ENCODE measurements around the gene ALK. TPM values are rescaled to one million over a fixed set of nuclear protein-coding genes. Genes with fewer than 3 reads are reported as not detected.

Gene ALK
- total and polyA plus RNA-seq, 2 experiments from 2014 or later = 0.35 TPM; not detected in 1

DNA sequence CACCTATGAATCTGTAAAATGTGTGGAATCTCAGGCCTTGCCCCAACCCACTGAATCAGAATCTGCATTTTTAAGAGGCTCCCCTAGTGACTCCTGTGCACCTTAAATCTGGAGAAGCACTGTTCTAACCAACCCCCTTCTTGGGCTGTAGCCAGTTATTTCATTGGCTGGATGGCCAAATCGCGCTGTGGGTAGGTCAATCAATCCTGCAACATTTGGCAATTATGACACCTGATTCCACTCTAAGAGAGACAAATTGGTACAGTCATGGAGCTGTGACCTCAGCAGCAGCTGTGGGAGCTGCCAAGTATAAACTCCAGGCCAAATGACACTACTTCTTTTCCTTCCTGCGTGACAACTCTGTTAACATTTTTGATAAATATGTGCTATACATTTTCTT, 597.4 kb downstream of the ALK start:
- Histone ChIP-seq H2AFZ (no peak overlapping the region), H3K27me3 (ENCODE audit: insufficient read depth) (no peaks in the 10 kb centered on the region), H3K4me3 (no peak overlapping the region), H3K9me2 (ENCODE audit: insufficient read depth) (peaks cover 9% of the 10 kb centered on the region; the same call in 1 of the 2 replicates), H3K27ac (ENCODE audit: low read depth) (no peak overlapping the region), H3K36me3 (ENCODE audit: insufficient read depth) (no peaks in the 10 kb centered on the region), H4K20me1 (replicated peaks; ENCODE audit: insufficient read depth) (no peaks in the 10 kb centered on the region), H3F3A (replicated peaks; ENCODE audit: low read depth) (no peaks in the 10 kb centered on the region), H3K79me2 (replicated peaks; ENCODE audit: insufficient read depth) (no peaks in the 10 kb centered on the region), H3K4me2 (no peak overlapping the region), H3K4me1 (ENCODE audit: insufficient read depth) (no peaks in the 10 kb centered on the region)
- Mint-ChIP-seq H3K4me1 (no peaks in the 10 kb centered on the region), H3K36me3 (ENCODE audit: low read depth) (no peaks in the 10 kb centered on the region), H3K9me3 (no peaks in the 10 kb centered on the region), H3K27ac (no peak overlapping the region), H3K27me3 (ENCODE audit: insufficient read depth, low read depth, poor library complexity) (no peaks in the 10 kb centered on the region), H3K4me3 (no peak overlapping the region)
- TF ChIP-seq, protein P1, sequence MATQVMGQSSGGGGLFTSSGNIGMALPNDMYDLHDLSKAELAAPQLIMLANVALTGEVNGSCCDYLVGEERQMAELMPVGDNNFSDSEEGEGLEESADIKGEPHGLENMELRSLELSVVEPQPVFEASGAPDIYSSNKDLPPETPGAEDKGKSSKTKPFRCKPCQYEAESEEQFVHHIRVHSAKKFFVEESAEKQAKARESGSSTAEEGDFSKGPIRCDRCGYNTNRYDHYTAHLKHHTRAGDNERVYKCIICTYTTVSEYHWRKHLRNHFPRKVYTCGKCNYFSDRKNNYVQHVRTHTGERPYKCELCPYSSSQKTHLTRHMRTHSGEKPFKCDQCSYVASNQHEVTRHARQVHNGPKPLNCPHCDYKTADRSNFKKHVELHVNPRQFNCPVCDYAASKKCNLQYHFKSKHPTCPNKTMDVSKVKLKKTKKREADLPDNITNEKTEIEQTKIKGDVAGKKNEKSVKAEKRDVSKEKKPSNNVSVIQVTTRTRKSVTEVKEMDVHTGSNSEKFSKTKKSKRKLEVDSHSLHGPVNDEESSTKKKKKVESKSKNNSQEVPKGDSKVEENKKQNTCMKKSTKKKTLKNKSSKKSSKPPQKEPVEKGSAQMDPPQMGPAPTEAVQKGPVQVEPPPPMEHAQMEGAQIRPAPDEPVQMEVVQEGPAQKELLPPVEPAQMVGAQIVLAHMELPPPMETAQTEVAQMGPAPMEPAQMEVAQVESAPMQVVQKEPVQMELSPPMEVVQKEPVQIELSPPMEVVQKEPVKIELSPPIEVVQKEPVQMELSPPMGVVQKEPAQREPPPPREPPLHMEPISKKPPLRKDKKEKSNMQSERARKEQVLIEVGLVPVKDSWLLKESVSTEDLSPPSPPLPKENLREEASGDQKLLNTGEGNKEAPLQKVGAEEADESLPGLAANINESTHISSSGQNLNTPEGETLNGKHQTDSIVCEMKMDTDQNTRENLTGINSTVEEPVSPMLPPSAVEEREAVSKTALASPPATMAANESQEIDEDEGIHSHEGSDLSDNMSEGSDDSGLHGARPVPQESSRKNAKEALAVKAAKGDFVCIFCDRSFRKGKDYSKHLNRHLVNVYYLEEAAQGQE (IDR thresholded peaks at IDR 0.05; ENCODE audit: unreplicated experiment) = no peak
- TF ChIP-seq, protein P2, sequence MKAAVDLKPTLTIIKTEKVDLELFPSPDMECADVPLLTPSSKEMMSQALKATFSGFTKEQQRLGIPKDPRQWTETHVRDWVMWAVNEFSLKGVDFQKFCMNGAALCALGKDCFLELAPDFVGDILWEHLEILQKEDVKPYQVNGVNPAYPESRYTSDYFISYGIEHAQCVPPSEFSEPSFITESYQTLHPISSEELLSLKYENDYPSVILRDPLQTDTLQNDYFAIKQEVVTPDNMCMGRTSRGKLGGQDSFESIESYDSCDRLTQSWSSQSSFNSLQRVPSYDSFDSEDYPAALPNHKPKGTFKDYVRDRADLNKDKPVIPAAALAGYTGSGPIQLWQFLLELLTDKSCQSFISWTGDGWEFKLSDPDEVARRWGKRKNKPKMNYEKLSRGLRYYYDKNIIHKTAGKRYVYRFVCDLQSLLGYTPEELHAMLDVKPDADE (IDR thresholded peaks at IDR 0.05) = no peak
- TF ChIP-seq, protein P3, sequence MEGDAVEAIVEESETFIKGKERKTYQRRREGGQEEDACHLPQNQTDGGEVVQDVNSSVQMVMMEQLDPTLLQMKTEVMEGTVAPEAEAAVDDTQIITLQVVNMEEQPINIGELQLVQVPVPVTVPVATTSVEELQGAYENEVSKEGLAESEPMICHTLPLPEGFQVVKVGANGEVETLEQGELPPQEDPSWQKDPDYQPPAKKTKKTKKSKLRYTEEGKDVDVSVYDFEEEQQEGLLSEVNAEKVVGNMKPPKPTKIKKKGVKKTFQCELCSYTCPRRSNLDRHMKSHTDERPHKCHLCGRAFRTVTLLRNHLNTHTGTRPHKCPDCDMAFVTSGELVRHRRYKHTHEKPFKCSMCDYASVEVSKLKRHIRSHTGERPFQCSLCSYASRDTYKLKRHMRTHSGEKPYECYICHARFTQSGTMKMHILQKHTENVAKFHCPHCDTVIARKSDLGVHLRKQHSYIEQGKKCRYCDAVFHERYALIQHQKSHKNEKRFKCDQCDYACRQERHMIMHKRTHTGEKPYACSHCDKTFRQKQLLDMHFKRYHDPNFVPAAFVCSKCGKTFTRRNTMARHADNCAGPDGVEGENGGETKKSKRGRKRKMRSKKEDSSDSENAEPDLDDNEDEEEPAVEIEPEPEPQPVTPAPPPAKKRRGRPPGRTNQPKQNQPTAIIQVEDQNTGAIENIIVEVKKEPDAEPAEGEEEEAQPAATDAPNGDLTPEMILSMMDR (conservative IDR thresholded peaks at IDR 0.05; ENCODE audit: low read depth in 2 of 2) = no peak
- no peak for TF ChIP-seq NANOG (IDR thresholded peaks at IDR 0.05; ENCODE audit: borderline replicate concordance)
- TF ChIP-seq EZH2phosphoT487 (IDR thresholded peaks at IDR 0.05; ENCODE audit: unreplicated experiment) = no peak
- TF ChIP-seq, protein P4, sequence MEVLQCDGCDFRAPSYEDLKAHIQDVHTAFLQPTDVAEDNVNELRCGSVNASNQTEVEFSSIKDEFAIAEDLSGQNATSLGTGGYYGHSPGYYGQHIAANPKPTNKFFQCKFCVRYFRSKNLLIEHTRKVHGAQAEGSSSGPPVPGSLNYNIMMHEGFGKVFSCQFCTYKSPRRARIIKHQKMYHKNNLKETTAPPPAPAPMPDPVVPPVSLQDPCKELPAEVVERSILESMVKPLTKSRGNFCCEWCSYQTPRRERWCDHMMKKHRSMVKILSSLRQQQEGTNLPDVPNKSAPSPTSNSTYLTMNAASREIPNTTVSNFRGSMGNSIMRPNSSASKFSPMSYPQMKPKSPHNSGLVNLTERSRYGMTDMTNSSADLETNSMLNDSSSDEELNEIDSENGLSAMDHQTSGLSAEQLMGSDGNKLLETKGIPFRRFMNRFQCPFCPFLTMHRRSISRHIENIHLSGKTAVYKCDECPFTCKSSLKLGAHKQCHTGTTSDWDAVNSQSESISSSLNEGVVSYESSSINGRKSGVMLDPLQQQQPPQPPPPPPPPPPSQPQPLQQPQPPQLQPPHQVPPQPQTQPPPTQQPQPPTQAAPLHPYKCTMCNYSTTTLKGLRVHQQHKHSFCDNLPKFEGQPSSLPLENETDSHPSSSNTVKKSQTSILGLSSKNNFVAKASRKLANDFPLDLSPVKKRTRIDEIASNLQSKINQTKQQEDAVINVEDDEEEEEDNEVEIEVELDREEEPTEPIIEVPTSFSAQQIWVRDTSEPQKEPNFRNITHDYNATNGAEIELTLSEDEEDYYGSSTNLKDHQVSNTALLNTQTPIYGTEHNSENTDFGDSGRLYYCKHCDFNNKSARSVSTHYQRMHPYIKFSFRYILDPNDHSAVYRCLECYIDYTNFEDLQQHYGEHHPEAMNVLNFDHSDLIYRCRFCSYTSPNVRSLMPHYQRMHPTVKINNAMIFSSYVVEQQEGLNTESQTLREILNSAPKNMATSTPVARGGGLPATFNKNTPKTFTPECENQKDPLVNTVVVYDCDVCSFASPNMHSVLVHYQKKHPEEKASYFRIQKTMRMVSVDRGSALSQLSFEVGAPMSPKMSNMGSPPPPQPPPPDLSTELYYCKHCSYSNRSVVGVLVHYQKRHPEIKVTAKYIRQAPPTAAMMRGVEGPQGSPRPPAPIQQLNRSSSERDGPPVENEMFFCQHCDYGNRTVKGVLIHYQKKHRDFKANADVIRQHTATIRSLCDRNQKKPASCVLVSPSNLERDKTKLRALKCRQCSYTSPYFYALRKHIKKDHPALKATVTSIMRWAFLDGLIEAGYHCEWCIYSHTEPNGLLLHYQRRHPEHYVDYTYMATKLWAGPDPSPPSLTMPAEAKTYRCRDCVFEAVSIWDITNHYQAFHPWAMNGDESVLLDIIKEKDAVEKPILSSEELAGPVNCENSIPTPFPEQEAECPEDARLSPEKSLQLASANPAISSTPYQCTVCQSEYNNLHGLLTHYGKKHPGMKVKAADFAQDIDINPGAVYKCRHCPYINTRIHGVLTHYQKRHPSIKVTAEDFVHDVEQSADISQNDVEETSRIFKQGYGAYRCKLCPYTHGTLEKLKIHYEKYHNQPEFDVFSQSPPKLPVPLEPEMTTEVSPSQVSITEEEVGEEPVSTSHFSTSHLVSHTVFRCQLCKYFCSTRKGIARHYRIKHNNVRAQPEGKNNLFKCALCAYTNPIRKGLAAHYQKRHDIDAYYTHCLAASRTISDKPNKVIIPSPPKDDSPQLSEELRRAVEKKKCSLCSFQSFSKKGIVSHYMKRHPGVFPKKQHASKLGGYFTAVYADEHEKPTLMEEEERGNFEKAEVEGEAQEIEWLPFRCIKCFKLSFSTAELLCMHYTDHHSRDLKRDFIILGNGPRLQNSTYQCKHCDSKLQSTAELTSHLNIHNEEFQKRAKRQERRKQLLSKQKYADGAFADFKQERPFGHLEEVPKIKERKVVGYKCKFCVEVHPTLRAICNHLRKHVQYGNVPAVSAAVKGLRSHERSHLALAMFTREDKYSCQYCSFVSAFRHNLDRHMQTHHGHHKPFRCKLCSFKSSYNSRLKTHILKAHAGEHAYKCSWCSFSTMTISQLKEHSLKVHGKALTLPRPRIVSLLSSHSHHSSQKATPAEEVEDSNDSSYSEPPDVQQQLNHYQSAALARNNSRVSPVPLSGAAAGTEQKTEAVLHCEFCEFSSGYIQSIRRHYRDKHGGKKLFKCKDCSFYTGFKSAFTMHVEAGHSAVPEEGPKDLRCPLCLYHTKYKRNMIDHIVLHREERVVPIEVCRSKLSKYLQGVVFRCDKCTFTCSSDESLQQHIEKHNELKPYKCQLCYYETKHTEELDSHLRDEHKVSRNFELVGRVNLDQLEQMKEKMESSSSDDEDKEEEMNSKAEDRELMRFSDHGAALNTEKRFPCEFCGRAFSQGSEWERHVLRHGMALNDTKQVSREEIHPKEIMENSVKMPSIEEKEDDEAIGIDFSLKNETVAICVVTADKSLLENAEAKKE (CRISPR knock-in tag; IDR thresholded peaks at IDR 0.05) = no peak
- TF ChIP-seq CREB1 (CRISPR knock-in tag; IDR thresholded peaks at IDR 0.05; ENCODE audit: low read depth) = no peak
- TF ChIP-seq POLR2AphosphoS5 (IDR thresholded peaks at IDR 0.05; ENCODE audit: low read depth) = no peak
- no peak for TF ChIP-seq ZNF331 (CRISPR knock-in tag; IDR thresholded peaks at IDR 0.05; ENCODE audit: low read depth)
- TF ChIP-seq STAT1 (IDR thresholded peaks at IDR 0.05; ENCODE audit: unreplicated experiment) = no peak
- TF ChIP-seq EZH2 (IDR thresholded peaks at IDR 0.05; ENCODE audit: low read depth, unreplicated experiment) = no peak
- TF ChIP-seq ZNF114 (CRISPR knock-in tag; IDR thresholded peaks at IDR 0.05) = no peak
- TF ChIP-seq JUNB (IDR thresholded peaks at IDR 0.05; ENCODE audit: unreplicated experiment) = no peak
- ATAC-seq (no peak), DNase-seq (ENCODE audit: low spot score) (no peak)
